ENCODE results near the gene CD300A.
A peak's percentile ranks its signal among the peaks of the same experiment; 100 is the strongest.

Gene CD300A

DNA sequence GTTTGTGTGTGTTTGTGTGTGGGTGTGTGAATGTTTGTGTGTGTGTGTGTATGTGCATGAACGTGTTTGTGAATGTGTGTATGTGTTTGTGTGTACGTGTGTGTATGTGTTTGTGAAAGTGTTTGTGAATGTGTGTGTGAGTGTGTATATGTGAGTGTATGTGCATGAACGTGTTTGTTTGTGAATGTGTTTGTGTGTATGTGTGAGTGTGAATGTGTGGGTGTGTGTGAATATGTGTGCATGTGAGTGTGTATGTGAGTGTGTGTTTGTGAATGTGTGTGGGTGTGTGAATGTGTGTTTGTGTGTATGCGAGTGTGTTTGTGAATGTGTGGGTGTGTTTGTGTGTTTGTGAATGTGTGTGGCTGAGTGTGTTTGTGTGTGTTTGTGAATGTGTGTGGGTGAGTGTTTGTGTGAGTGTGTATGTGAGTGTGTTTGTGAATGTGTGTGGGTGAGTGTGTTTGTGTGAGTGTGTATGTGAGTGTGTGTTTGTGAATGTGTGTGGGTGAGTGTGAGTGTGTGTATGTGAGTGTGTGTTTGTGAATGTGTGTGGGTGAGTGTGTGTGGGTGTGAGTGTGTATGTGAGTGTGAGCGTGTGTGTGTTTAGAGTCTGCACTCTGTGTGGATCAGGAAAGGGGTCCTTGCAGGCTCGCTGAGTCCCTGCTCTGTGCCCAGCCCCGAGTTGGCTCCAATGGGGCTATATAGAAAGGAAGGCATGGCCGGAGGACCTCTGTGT, 890 bp upstream of the CD300A start:
- no peaks in the 10 kb centered on the region for H3K9me3 ChIP-seq (ENCODE audit: control insufficient read depth, insufficient read depth, low read length)
- peaks cover 1% of the 10 kb centered on the region; the same call in 1 of the 2 replicates for H3K4me1 ChIP-seq (ENCODE audit: control insufficient read depth, insufficient read depth, low read length)
- no peak overlapping the region for H3K27ac ChIP-seq (ENCODE audit: low read length)
- WGBS (ENCODE audit: insufficient coverage, insufficient read length) = 100% methylated on average over 5 of the region's 8 CpGs
- DNase-seq (ENCODE audit: low read depth, low spot score) = no peak
- peaks cover 6% of the 10 kb centered on the region; the same call in 1 of the 2 replicates for H3K27me3 ChIP-seq (ENCODE audit: control insufficient read depth, insufficient read depth, low read length)
- H3K36me3 ChIP-seq (ENCODE audit: control insufficient read depth, insufficient read depth, low read length) = no peaks in the 10 kb centered on the region
- H3K4me3 ChIP-seq (ENCODE audit: low read length) = no peak overlapping the region

DNA sequence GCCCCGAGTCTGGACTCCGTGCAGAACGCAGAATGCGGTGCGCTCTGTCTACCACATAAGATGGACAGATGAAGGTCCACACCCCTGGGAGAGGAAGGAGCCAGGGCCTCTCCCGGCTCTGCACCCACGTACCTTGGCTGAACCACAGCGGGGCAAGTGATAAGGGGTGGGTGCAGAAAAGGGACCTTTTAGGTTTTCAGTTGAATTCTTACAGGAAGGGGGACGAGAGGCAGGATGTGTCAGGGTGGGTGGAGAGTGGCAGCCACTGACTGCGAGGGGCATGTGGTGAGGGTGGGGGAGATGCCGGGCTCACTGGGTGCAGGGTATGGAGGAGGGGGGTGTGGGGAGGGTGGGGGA, 372 bp downstream of the CD300A start:
- WGBS (ENCODE audit: insufficient coverage, insufficient read length) = no CpG with 5 or more reads among the region's 11 CpGs
- Histone ChIP-seq H3K36me3 (ENCODE audit: control insufficient read depth, insufficient read depth, low read length) (no peaks in the 10 kb centered on the region), H3K4me3 (ENCODE audit: low read length) (peak overlapping the region; percentile 27; the same call in 1 of the 2 replicates), H3K27ac (ENCODE audit: low read length) (no peak overlapping the region), H3K27me3 (ENCODE audit: control insufficient read depth, insufficient read depth, low read length) (peaks cover 6% of the 10 kb centered on the region; the same call in 1 of the 2 replicates), H3K9me3 (ENCODE audit: control insufficient read depth, insufficient read depth, low read length) (no peaks in the 10 kb centered on the region), H3K4me1 (ENCODE audit: control insufficient read depth, insufficient read depth, low read length) (peaks cover 1% of the 10 kb centered on the region; the same call in 1 of the 2 replicates)
- no peak for DNase-seq (ENCODE audit: low read depth, low spot score)

DNA sequence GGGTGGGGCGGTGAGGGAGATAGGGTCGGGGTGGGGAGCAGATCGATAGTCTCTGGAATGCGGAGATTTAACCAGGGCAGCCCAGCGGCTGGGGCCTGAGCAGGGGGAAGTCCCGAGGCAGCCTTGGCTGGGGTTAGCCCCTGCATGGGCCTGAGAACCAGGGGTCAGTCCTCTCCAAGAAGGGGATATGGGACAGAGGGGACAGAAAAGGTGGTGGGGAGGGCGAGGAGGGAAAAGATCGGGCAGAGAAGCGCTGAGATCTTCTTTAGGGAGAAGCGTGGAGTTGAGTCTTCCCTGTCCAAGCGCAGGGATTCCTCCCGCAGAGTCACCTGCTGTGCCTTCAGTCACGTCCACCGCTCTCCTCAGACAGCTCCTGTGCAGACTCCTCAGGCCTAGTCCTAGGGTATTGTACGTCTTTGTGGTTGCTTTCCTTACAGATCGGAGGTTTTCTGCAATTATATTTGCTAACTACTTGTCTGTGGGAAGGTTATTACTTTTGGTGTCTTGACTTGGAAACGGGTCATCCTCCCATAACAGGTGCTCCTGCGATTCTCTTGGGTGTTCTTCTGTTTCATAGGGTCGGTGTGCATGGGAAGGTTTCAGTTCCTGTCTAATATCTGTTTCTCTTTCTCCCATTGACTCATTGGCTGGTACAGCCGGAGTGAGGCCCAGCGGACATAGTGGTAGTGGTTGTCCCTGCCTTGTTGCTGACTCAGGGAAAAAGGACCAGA, 952 bp downstream of the CD300A start:
- WGBS (ENCODE audit: insufficient coverage, insufficient read length) = no CpG with 5 or more reads among the region's 21 CpGs
- Histone ChIP-seq H3K27ac (ENCODE audit: low read length) (no peak overlapping the region), H3K27me3 (ENCODE audit: control insufficient read depth, insufficient read depth, low read length) (peaks cover 6% of the 10 kb centered on the region; the same call in 1 of the 2 replicates), H3K9me3 (ENCODE audit: control insufficient read depth, insufficient read depth, low read length) (no peaks in the 10 kb centered on the region), H3K4me3 (ENCODE audit: low read length) (peak overlapping the region; percentile 20; the same call in 1 of the 2 replicates), H3K4me1 (ENCODE audit: control insufficient read depth, insufficient read depth, low read length) (peaks cover 1% of the 10 kb centered on the region; the same call in 1 of the 2 replicates), H3K36me3 (ENCODE audit: control insufficient read depth, insufficient read depth, low read length) (no peaks in the 10 kb centered on the region)
- DNase-seq (ENCODE audit: low read depth, low spot score) = no peak

DNA sequence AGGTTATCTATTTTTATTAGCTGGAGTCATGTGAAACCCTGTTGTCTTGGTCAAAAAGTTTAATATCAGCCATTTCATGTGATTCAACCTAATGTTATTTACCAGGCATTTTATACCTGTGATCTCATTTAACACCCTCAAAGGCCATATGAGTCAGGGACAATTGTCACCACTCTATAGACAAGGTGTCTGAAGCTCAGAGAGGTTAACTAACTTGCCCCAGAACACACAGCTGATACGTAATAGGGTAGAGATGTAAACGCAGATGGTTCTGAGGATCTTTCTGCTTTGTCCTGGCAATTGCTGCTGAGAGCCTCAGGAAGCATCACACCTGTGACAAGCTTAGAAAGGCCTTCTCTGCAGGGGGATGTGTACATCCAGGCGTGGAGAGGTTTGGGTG, 4.9 kb downstream of the CD300A start:
- peaks cover 1% of the 10 kb centered on the region; the same call in 1 of the 2 replicates for H3K4me1 ChIP-seq (ENCODE audit: control insufficient read depth, insufficient read depth, low read length)
- no CpG with 5 or more reads among the region's 3 CpGs for WGBS (ENCODE audit: insufficient coverage, insufficient read length)
- H3K27ac ChIP-seq (ENCODE audit: low read length) = no peak overlapping the region
- H3K4me3 ChIP-seq (ENCODE audit: low read length) = no peak overlapping the region
- peaks cover 6% of the 10 kb centered on the region; the same call in 1 of the 2 replicates for H3K27me3 ChIP-seq (ENCODE audit: control insufficient read depth, insufficient read depth, low read length)
- H3K36me3 ChIP-seq (ENCODE audit: control insufficient read depth, insufficient read depth, low read length) = no peaks in the 10 kb centered on the region
- H3K9me3 ChIP-seq (ENCODE audit: control insufficient read depth, insufficient read depth, low read length) = no peaks in the 10 kb centered on the region
- DNase-seq (ENCODE audit: low read depth, low spot score) = no peak

GRCh38 chr17:74472890-74473289, 6.5 kb downstream of the CD300A start:
- H3K4me1 ChIP-seq (ENCODE audit: control insufficient read depth, insufficient read depth, low read length) = no peaks in the 10 kb centered on the region
- no peaks in the 10 kb centered on the region for H3K36me3 ChIP-seq (ENCODE audit: control insufficient read depth, insufficient read depth, low read length)
- H3K4me3 ChIP-seq (ENCODE audit: low read length) = no peak overlapping the region
- no peaks in the 10 kb centered on the region for H3K9me3 ChIP-seq (ENCODE audit: control insufficient read depth, insufficient read depth, low read length)
- DNase-seq (ENCODE audit: low read depth, low spot score) = no peak
- WGBS (ENCODE audit: insufficient coverage, insufficient read length) = no CpG with 5 or more reads among the region's 4 CpGs
- no peaks in the 10 kb centered on the region for H3K27me3 ChIP-seq (ENCODE audit: control insufficient read depth, insufficient read depth, low read length)
- H3K27ac ChIP-seq (ENCODE audit: low read length) = no peak overlapping the region

DNA sequence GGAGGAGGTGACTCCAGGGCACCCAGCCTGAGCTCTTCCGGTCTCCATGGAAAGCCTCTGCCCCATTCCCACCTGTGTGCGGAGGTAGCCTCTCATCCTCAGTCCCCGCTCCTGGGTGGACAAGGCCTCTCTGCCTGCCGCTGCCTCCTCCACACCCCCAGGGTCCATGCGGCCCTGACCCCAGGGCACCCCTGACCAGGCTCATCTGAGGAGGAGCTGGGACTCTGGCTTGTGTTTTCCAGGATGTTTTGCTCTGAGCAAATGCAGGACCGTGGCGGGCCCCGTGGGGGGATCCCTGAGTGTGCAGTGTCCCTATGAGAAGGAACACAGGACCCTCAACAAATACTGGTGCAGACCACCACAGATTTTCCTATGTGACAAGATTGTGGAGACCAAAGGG, 6.9 kb downstream of the CD300A start:
- Histone ChIP-seq H3K27ac (ENCODE audit: low read length) (no peak overlapping the region), H3K27me3 (ENCODE audit: control insufficient read depth, insufficient read depth, low read length) (no peaks in the 10 kb centered on the region), H3K4me3 (ENCODE audit: low read length) (no peak overlapping the region), H3K4me1 (ENCODE audit: control insufficient read depth, insufficient read depth, low read length) (no peaks in the 10 kb centered on the region), H3K36me3 (ENCODE audit: control insufficient read depth, insufficient read depth, low read length) (no peaks in the 10 kb centered on the region), H3K9me3 (ENCODE audit: control insufficient read depth, insufficient read depth, low read length) (no peaks in the 10 kb centered on the region)
- DNase-seq (ENCODE audit: low read depth, low spot score) = no peak
- no CpG with 5 or more reads among the region's 8 CpGs for WGBS (ENCODE audit: insufficient coverage, insufficient read length)

DNA sequence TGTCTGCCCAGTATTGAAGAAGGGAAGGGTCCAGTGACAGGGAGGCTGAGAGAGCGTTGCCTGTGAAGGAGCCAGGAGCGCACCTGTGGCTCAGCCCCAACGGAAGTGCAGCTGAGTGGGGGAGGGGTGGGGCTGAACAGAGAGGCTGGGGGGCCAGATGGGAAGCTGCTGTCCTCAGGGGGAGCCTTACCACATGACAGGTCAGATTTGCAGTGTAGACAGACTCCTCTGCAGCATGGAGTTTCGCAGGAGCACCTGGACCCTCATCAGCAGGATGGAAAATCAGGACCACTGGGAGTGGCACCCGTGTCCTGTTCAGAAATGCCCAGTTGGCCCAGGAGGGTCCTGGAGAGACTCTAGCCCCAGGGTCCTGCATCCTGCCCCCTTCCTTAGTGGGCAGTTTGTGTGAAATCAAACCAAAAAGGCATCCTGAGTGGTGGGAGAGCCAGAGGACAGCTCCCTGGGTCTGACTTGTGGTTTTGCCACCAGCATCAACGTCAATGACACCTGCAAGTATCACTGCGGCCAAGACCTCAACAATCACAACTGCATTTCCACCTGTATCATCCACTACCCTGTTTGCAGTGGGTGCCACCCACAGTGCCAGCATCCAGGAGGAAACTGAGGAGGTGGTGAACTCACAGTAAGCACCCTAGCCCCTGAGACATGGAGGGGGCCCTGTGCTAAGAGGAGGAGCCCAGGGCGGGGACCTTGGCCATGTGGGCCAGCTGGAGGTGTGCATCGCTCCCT, 7.8 kb downstream of the CD300A start:
- whole genome bisulfite sequencing (ENCODE audit: insufficient coverage, insufficient read length) = no CpG with 5 or more reads among the region's 9 CpGs
- Histone ChIP-seq H3K9me3 (ENCODE audit: control insufficient read depth, insufficient read depth, low read length) (no peaks in the 10 kb centered on the region), H3K27ac (ENCODE audit: low read length) (no peak overlapping the region), H3K4me1 (ENCODE audit: control insufficient read depth, insufficient read depth, low read length) (no peaks in the 10 kb centered on the region), H3K27me3 (ENCODE audit: control insufficient read depth, insufficient read depth, low read length) (no peaks in the 10 kb centered on the region), H3K4me3 (ENCODE audit: low read length) (no peak overlapping the region), H3K36me3 (ENCODE audit: control insufficient read depth, insufficient read depth, low read length) (no peaks in the 10 kb centered on the region)
- DNase-seq (ENCODE audit: low read depth, low spot score) = no peak

- DNase-seq (ENCODE audit: low read depth, low spot score) = no peak
- H3K27ac ChIP-seq (ENCODE audit: low read length) = no peak overlapping the region
- H3K27me3 ChIP-seq (ENCODE audit: control insufficient read depth, insufficient read depth, low read length) = no peaks in the 10 kb centered on the region
- H3K36me3 ChIP-seq (ENCODE audit: control insufficient read depth, insufficient read depth, low read length) = no peaks in the 10 kb centered on the region
- no peak overlapping the region for H3K4me3 ChIP-seq (ENCODE audit: low read length)
- WGBS (ENCODE audit: insufficient coverage, insufficient read length) = no CpG with 5 or more reads among the region's 4 CpGs
- no peaks in the 10 kb centered on the region for H3K9me3 ChIP-seq (ENCODE audit: control insufficient read depth, insufficient read depth, low read length)
- H3K4me1 ChIP-seq (ENCODE audit: control insufficient read depth, insufficient read depth, low read length) = no peaks in the 10 kb centered on the region
These were observed 8.8 kb downstream of the CD300A start for GRCh38 chr17:74475189-74475588.

- no CpG with 5 or more reads among the region's 4 CpGs for WGBS (ENCODE audit: insufficient coverage, insufficient read length)
These were observed 11.0 kb downstream of the CD300A start for GRCh38 chr17:74477411-74477810.

GRCh38 chr17:74478420-74479100, 12.1 kb downstream of the CD300A start:
- H3K27me3 ChIP-seq (ENCODE audit: control insufficient read depth, insufficient read depth, low read length) = no peaks in the 10 kb centered on the region
- DNase-seq (ENCODE audit: low read depth, low spot score) = no peak
- H3K9me3 ChIP-seq (ENCODE audit: control insufficient read depth, insufficient read depth, low read length) = no peaks in the 10 kb centered on the region
- WGBS (ENCODE audit: insufficient coverage, insufficient read length) = no CpG with 5 or more reads among the region's 6 CpGs
- H3K27ac ChIP-seq (ENCODE audit: low read length) = no peak overlapping the region
- no peaks in the 10 kb centered on the region for H3K4me1 ChIP-seq (ENCODE audit: control insufficient read depth, insufficient read depth, low read length)
- H3K4me3 ChIP-seq (ENCODE audit: low read length) = no peak overlapping the region
- H3K36me3 ChIP-seq (ENCODE audit: control insufficient read depth, insufficient read depth, low read length) = no peaks in the 10 kb centered on the region

More at GRCh38 chr17:74477411-74477810, 11.0 kb downstream of the CD300A start:
- H3K9me3 ChIP-seq (ENCODE audit: control insufficient read depth, insufficient read depth, low read length) = no peaks in the 10 kb centered on the region
- no peaks in the 10 kb centered on the region for H3K27me3 ChIP-seq (ENCODE audit: control insufficient read depth, insufficient read depth, low read length)
- H3K27ac ChIP-seq (ENCODE audit: low read length) = no peak overlapping the region
- H3K4me3 ChIP-seq (ENCODE audit: low read length) = no peak overlapping the region
- H3K36me3 ChIP-seq (ENCODE audit: control insufficient read depth, insufficient read depth, low read length) = no peaks in the 10 kb centered on the region
- H3K4me1 ChIP-seq (ENCODE audit: control insufficient read depth, insufficient read depth, low read length) = no peaks in the 10 kb centered on the region
- no peak for DNase-seq (ENCODE audit: low read depth, low spot score)
